Colonic mucosa (tissue), 4 donors: Measurements from ENCODE around the gene AHDC1. TPM values are rescaled to one million over a fixed set of nuclear protein-coding genes. Genes with fewer than 3 reads are reported as not detected.

ENCODE experiments used
- DNase-seq: peaks from one replicate; pipeline ENCODE4 v3.0.0-alpha.2; 2020
- H3K27ac ChIP-seq: fragments of 200-600 bp; one replicate; pipeline ENCODE4 v1.8.0; 2021
- H3K27me3 ChIP-seq: fragments of 200-600 bp; one replicate; pipeline ENCODE4 v1.8.0; 2021
- H3K36me3 ChIP-seq: fragments of 200-600 bp; one replicate; pipeline ENCODE4 v1.8.0; 2021
- H3K4me1 ChIP-seq: fragments of 200-600 bp; one replicate; pipeline ENCODE4 v1.8.0; 2021; ENCODE audit warnings: mild to moderate bottlenecking
- H3K4me3 ChIP-seq: fragments of 200-600 bp; one replicate; pipeline ENCODE4 v1.8.0; 2021
- H3K9ac ChIP-seq, 2 donors: one replicate each; pipeline ENCODE4 v1.7.0; 2013; ENCODE audit warnings: control low read depth in 2 of 2, low read depth in 2 of 2, low read length in 2 of 2
- H3K9me3 ChIP-seq: fragments of 200-600 bp; one replicate; pipeline ENCODE4 v1.8.0; 2021
- intact Hi-C: fragments of 100-400 bp; cut with DNase I; formaldehyde crosslinking; loops from one replicate; pipeline ENCODE4 v1.14.1; 2022
- total RNA-seq, 2 donors: library from RNA; stranded (reverse); fragmentation: NEBNext Ultra II Directional in 1 of 2; extraction: Animal tissue kit (Norgen Biotek cat#: 25700) in 1 of 2; gene quantifications; one replicate each; pipeline ENCODE4 v1.2.1, GENCODE V29; 2021
- TF ChIP-seq, protein P1 (sequence below): fragments of 200-600 bp; IDR thresholded peaks from one replicate; pipeline ENCODE4 v1.8.0; 2022; ENCODE audit warnings: antibody characterized with exemption, mild to moderate bottlenecking
- donor health status: healthy.
- donor health status: DM: no; HTN: no; CAD: no.
- donor health status: DM: no; HTN: no; CAD: no.

Gene AHDC1
- total RNA-seq, 2 donors from 2014 or later, result 18.4 to 26.8 TPM

DNA sequence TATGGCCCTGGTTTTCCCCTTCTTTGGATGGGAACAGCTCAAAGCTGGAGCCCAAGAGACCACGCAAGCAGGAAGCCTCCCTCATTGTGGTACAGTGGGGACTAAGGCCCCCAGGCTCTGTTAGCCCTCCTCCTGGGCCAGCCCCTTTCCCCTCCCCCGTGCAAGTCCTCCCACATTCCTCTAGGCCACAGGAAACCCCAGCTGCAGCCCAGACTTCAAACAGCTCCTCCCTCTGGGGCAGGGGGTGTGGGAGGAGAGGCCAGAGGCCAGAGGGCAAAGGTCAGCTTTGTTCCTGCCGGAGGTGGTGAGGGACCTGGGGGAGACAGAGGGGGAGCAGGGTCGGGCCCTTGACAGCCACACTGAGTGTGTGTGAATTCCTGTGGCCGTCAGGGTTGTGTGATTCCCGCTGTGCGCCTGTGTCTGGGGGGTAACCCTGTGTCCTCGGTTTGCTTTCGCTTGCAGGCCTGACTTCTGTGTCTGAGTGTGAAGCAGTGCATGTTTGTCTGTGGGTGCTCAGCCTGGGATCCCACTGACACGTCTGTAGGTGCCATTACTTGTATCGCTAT lies 3.4 kb upstream of the AHDC1 start:
- intact Hi-C loops, result loop anchor here (5.0 to 10.0 kb wide), 3 partner anchors 190 to 303 kb away; no protein-coding TSS in a partner anchor
- TF ChIP-seq, protein P1, sequence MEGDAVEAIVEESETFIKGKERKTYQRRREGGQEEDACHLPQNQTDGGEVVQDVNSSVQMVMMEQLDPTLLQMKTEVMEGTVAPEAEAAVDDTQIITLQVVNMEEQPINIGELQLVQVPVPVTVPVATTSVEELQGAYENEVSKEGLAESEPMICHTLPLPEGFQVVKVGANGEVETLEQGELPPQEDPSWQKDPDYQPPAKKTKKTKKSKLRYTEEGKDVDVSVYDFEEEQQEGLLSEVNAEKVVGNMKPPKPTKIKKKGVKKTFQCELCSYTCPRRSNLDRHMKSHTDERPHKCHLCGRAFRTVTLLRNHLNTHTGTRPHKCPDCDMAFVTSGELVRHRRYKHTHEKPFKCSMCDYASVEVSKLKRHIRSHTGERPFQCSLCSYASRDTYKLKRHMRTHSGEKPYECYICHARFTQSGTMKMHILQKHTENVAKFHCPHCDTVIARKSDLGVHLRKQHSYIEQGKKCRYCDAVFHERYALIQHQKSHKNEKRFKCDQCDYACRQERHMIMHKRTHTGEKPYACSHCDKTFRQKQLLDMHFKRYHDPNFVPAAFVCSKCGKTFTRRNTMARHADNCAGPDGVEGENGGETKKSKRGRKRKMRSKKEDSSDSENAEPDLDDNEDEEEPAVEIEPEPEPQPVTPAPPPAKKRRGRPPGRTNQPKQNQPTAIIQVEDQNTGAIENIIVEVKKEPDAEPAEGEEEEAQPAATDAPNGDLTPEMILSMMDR, result no peak
- no peak for DNase-seq
- Histone ChIP-seq H3K4me3 (no peak overlapping the region), H3K9ac (no peak overlapping the region), H3K36me3 (no peaks in the 10 kb centered on the region), H3K27ac (no peak overlapping the region), H3K4me1 (no peaks in the 10 kb centered on the region), H3K27me3 (no peaks in the 10 kb centered on the region), H3K9me3 (no peaks in the 10 kb centered on the region)

DNA sequence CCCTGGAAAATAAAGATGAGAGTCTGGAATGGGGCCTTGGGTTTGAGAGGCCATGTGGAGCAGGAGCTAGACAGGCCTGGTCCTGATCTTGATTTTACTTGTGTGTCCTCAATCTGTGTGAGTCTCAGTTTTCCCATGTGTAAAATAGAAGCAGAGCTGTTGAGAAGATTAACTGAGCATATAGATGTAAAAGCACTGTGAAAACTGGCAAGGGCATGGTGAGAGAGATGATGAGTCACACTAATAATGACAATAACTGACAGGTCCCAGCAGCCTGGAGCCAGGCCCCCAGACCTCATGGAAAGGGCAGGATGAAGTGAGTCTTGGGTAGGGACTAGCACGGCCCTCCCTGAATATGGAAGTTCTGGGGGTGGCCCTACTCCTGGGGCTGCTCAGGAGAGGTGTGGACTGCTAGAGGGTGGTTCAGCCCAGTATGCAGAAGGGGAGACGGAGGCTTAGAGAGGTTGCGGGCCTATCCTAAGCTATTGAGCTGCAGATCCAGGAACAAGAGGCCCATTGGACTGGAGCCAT lies 2.8 kb upstream of the AHDC1 start:
- intact Hi-C loops, result loop anchor here (5.0 to 10.0 kb wide), 3 partner anchors 189 to 302 kb away; no protein-coding TSS in a partner anchor
- Histone ChIP-seq H3K27me3 (no peaks in the 10 kb centered on the region), H3K36me3 (no peaks in the 10 kb centered on the region), H3K9ac (no peak overlapping the region), H3K9me3 (no peaks in the 10 kb centered on the region), H3K27ac (no peak overlapping the region), H3K4me3 (no peak overlapping the region), H3K4me1 (peaks cover 3% of the 10 kb centered on the region)
- no peak for DNase-seq
- TF ChIP-seq, protein P1, result no peak

DNA sequence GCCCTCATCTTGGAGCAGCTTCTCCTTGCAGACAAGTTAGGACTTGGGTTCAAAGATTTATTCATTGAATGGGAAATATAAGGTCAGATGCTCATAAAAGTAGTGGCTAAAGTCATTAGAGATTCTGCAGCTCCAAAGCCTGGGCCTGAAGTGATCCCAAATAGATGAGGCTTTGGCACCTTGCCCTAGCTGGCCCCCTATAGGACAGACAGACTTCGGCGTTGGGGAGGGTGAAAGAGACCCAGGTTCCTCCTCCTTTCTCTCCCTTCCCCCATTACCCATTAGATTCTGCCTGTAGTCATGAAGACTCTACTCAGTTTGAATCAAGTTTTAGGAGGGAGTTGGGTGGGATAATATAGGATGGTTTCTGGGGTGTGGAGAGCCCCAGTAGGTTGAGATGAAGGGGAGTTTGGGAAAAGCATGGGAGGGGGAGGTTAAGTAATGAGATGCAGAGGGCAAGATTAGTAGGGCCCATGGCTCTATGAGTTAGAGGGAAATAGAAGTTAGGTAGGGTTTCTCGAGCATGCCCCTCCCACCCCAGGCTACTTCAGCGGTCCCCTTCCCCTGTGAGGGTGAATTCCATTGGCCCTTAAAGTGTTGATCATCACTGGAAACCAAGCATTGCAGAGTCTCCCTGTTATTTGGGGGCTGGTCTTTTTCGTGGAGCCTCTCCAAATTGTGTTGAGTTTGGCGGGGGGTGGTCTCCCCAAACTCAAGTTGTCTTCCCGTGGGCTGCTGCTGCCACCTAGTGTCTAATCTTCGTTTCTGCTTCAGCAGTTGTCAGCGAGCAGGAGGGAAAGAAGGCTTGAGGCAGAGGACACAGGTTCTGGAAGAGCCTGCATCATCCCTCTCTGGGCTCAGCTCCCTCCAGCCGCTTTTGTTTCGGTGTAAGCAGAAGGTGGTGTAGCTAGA lies 2.1 kb upstream of the AHDC1 start:
- DNase-seq, result peak; percentile 69
- Histone ChIP-seq H3K4me1 (peaks cover 5% of the 10 kb centered on the region), H3K4me3 (no peak overlapping the region), H3K36me3 (no peaks in the 10 kb centered on the region), H3K9ac (no peak overlapping the region), H3K27me3 (no peaks in the 10 kb centered on the region), H3K9me3 (no peaks in the 10 kb centered on the region), H3K27ac (no peak overlapping the region)
- TF ChIP-seq, protein P1, result peak; percentile 75
- intact Hi-C loops, result loop anchor here (2.0 to 10.0 kb wide), 4 partner anchors 49 to 301 kb away; no protein-coding TSS in a partner anchor

DNA sequence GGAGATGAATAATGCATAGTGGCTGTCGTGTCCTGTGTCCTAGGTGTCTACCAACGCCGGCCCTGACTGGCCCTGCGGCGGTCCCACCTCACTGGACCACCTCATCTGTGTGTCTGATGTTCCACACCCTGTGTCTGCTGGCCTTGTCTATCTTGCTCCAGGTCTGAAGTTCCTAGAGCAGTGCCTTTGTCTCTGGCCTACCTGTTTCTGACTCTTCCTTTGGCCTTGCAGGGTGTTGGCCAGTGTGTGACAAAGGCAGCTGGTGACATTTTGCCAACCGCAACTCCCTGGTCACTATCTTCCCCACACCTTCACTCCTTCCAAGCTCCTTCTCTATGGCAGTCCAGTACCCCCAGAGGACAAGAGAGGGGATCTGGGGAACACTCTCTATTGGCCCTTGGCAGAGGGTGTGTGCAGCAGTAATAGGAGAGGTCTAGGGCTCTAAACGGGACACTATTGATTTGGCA lies 1.4 kb upstream of the AHDC1 start:
- H3K4me3 ChIP-seq, result no peak overlapping the region
- H3K9me3 ChIP-seq, result no peaks in the 10 kb centered on the region
- no peak overlapping the region for H3K27ac ChIP-seq
- H3K4me1 ChIP-seq, result peaks cover 5% of the 10 kb centered on the region
- H3K9ac ChIP-seq, result no peak overlapping the region
- intact Hi-C loops, result loop anchor here (2.0 to 10.0 kb wide), 4 partner anchors 49 to 301 kb away; no protein-coding TSS in a partner anchor
- H3K27me3 ChIP-seq, result no peaks in the 10 kb centered on the region
- TF ChIP-seq, protein P1, result no peak
- H3K36me3 ChIP-seq, result no peaks in the 10 kb centered on the region
- no peak for DNase-seq

DNA sequence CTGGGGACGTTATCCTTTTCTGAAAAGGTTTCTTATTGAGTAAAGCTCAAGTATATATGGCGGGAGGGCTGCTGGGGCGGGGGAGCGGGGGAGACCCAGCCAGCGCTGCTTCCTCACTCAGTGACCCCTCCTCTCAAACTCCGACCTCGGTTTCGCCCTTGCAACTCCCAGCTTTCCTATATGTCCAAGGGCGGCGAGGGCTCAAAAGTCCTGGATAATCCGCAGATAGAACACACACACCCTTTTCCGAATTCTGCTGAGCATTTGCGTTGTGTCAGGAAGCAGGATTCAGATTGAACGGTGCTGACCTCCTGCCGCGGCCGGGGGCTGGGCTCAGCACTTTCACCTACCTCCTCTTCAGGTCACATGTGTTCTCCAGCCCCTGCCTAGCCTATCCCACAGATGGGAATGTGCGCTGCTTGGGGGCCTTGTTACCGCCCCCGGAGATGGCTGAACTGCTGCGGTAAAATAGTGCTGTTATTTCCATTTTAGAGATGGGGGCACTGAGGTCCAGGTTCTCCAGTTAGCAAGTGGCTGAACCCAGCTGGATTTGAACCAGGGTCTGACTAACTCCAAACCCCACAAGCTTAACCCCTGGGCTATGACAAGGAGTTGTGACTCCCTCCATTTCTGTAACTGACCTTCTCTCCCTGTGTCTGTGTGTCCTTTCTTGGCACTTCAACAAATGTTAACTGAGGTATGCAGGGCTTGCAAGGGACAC lies 795 bp upstream of the AHDC1 start:
- peaks cover 5% of the 10 kb centered on the region for H3K4me1 ChIP-seq
- no peak for DNase-seq
- H3K27me3 ChIP-seq, result no peaks in the 10 kb centered on the region
- no peak overlapping the region for H3K9ac ChIP-seq
- no peaks in the 10 kb centered on the region for H3K36me3 ChIP-seq
- peak overlapping the region; percentile 95 for H3K4me3 ChIP-seq
- intact Hi-C loops, result loop anchor here (2.0 to 10.0 kb wide), 4 partner anchors 48 to 300 kb away; no protein-coding TSS in a partner anchor
- TF ChIP-seq, protein P1, result no peak
- H3K9me3 ChIP-seq, result no peaks in the 10 kb centered on the region
- H3K27ac ChIP-seq, result no peak overlapping the region
